Naive thymus-derived CD8-positive, alpha-beta T cell (primary cell): Measurements from ENCODE around the gene DROSHA. TPM values are rescaled to one million over a fixed set of nuclear protein-coding genes. Genes with fewer than 3 reads are reported as not detected.

Experiments
- ATAC-seq, 2 donors: fragments of 150-1000 bp; cut with Tn5 transposase in 1 of 2; sonication (Bioruptor Pico), chemical (Tn5 transposase) in 1 of 2; 1 replicate in 1 of 2; 2 replicates in 1 of 2; pipeline ENCODE4 v1.10.0; 2021; ENCODE audit warnings: mild to moderate bottlenecking in 2 of 2, moderate library complexity in 2 of 2
- POLR2A ChIA-PET: fragments of 350-600 bp; sonication (Branson Sonifier 250); formaldehyde crosslinking; loops from one replicate; lab custom pipeline; 2021; ENCODE audit warnings: antibody characterized with exemption; lab: Charles Lee
- DNase-seq, 10 donors: peaks; one replicate each; pipeline versions ENCODE4 v3.0.0 to v3.0.0-alpha.2; 2020 to 2022
- H3K27ac Mint-ChIP-seq, 10 donors: one replicate each; pipeline ENCODE4 v1.8.0; 2020 to 2022; ENCODE audit warnings: mild to moderate bottlenecking in 10 of 10, mixed read lengths in 10 of 10, moderate library complexity in 4 of 10, inconsistent platforms in 1 of 10
- H3K27me3 Mint-ChIP-seq, 5 donors: one replicate each; pipeline ENCODE4 v1.8.0; 2021 to 2022; ENCODE audit warnings: mixed read lengths in 5 of 5
- H3K36me3 Mint-ChIP-seq, 3 donors: one replicate each; pipeline ENCODE4 v1.8.0; 2020 to 2022; ENCODE audit warnings: mixed read lengths in 3 of 3, mild to moderate bottlenecking in 2 of 3, inconsistent platforms in 1 of 3
- H3K4me1 Mint-ChIP-seq, 4 donors: one replicate each; pipeline ENCODE4 v1.8.0; 2021 to 2022; ENCODE audit warnings: mixed read lengths in 4 of 4
- H3K4me3 Mint-ChIP-seq, 10 donors: one replicate each; pipeline ENCODE4 v1.8.0; 2020 to 2022; ENCODE audit warnings: mild to moderate bottlenecking in 10 of 10, mixed read lengths in 10 of 10, moderate library complexity in 6 of 10, inconsistent platforms in 1 of 10
- H3K9me3 Mint-ChIP-seq, 9 donors: one replicate each; pipeline ENCODE4 v1.8.0; 2020 to 2022; ENCODE audit warnings: mixed read lengths in 9 of 9, mild to moderate bottlenecking in 3 of 9, inconsistent platforms in 1 of 9, moderate library complexity in 1 of 9
- polyA plus RNA-seq, 3 donors: library from polyadenylated mRNA; unstranded; fragments of 300-500 nt; fragmentation: Illumina TruSeq; gene quantifications; one replicate each; pipeline ENCODE4 v1.2.3, GENCODE V29; 2021
- total RNA-seq, 8 experiments: library from RNA in 2 of 8; stranded (reverse) in 2 of 8; gene quantifications; one replicate each; pipeline ENCODE4 v1.2.3 and lab custom pipeline; 2021 to 2026

Gene DROSHA
- total and polyA plus RNA-seq, 5 experiments from 2014 or later, result 13.5 to 72.7 (median 25.0) TPM

GRCh38 chr5:31421806-31422586 is 109.9 kb downstream of the DROSHA start:
- Mint-ChIP-seq H3K27ac (no peak overlapping the region), H3K4me3 (no peak overlapping the region), H3K36me3 (peaks cover 9 to 63% (median 42%) of the 10 kb centered on the region in 3 donors), H3K4me1 (no peaks in the 10 kb centered on the region), H3K9me3 (no peaks in the 10 kb centered on the region), H3K27me3 (no peaks in the 10 kb centered on the region)
- POLR2A ChIA-PET, result no interaction called here
- DNase-seq, result no peak
- ATAC-seq, result no peak

GRCh38 chr5:31417512-31417911 is 114.4 kb downstream of the DROSHA start:
- H3K36me3 Mint-ChIP-seq, result peaks cover 10 to 41% (median 30%) of the 10 kb centered on the region in 3 donors
- H3K27ac Mint-ChIP-seq, result no peak overlapping the region
- H3K27me3 Mint-ChIP-seq, result no peaks in the 10 kb centered on the region
- ATAC-seq, result no peak
- DNase-seq, result no peak
- H3K4me1 Mint-ChIP-seq, result no peaks in the 10 kb centered on the region
- H3K4me3 Mint-ChIP-seq, result no peak overlapping the region
- H3K9me3 Mint-ChIP-seq, result no peaks in the 10 kb centered on the region
- POLR2A ChIA-PET, result no interaction called here

- DNase-seq (no peak), ATAC-seq (no peak)
- no peak overlapping the region for H3K27ac Mint-ChIP-seq
- POLR2A ChIA-PET, result no interaction called here
- no peak overlapping the region for H3K4me3 Mint-ChIP-seq
- H3K36me3 Mint-ChIP-seq, result peaks cover 8 to 40% (median 26%) of the 10 kb centered on the region in 3 donors
- no peaks in the 10 kb centered on the region for H3K27me3 Mint-ChIP-seq
- no peaks in the 10 kb centered on the region for H3K9me3 Mint-ChIP-seq
- no peaks in the 10 kb centered on the region for H3K4me1 Mint-ChIP-seq
Measured at GRCh38 chr5:31416547-31416946, 115.3 kb downstream of the DROSHA start.

GRCh38 chr5:31415960-31416359 is 115.9 kb downstream of the DROSHA start:
- DNase-seq (no peak), ATAC-seq (no peak)
- H3K4me3 Mint-ChIP-seq, result no peak overlapping the region
- POLR2A ChIA-PET, result no interaction called here
- H3K36me3 Mint-ChIP-seq, result peaks cover 3 to 39% (median 22%) of the 10 kb centered on the region in 3 donors
- H3K27ac Mint-ChIP-seq, result no peak overlapping the region
- H3K9me3 Mint-ChIP-seq, result no peaks in the 10 kb centered on the region
- no peaks in the 10 kb centered on the region for H3K4me1 Mint-ChIP-seq
- no peaks in the 10 kb centered on the region for H3K27me3 Mint-ChIP-seq

- POLR2A ChIA-PET, result no interaction called here
- ATAC-seq (no peak), DNase-seq (no peak)
- no peaks in the 10 kb centered on the region for H3K27me3 Mint-ChIP-seq
- H3K4me3 Mint-ChIP-seq, result no peak overlapping the region
- H3K36me3 Mint-ChIP-seq, result peaks cover 5 to 39% (median 24%) of the 10 kb centered on the region in 3 donors
- H3K27ac Mint-ChIP-seq, result no peak overlapping the region
- H3K4me1 Mint-ChIP-seq, result no peaks in the 10 kb centered on the region
- no peaks in the 10 kb centered on the region for H3K9me3 Mint-ChIP-seq
Measured at GRCh38 chr5:31415009-31415923, 116.6 kb downstream of the DROSHA start.

GRCh38 chr5:31413030-31413812 is 118.7 kb downstream of the DROSHA start:
- no peak overlapping the region for H3K4me3 Mint-ChIP-seq
- H3K4me1 Mint-ChIP-seq, result no peaks in the 10 kb centered on the region
- ATAC-seq (no peak), DNase-seq (no peak)
- H3K9me3 Mint-ChIP-seq, result no peaks in the 10 kb centered on the region
- POLR2A ChIA-PET, result no interaction called here
- H3K27me3 Mint-ChIP-seq, result no peaks in the 10 kb centered on the region
- no peak overlapping the region for H3K27ac Mint-ChIP-seq
- H3K36me3 Mint-ChIP-seq, result peaks cover 13 to 55% (median 38%) of the 10 kb centered on the region in 3 donors

GRCh38 chr5:31412324-31412723 is 119.6 kb downstream of the DROSHA start:
- ATAC-seq, result no peak
- Mint-ChIP-seq H3K27ac (no peak overlapping the region), H3K4me1 (no peaks in the 10 kb centered on the region), H3K4me3 (no peak overlapping the region), H3K9me3 (no peaks in the 10 kb centered on the region), H3K27me3 (no peaks in the 10 kb centered on the region), H3K36me3 (peaks cover 13 to 64% (median 44%) of the 10 kb centered on the region in 3 donors)
- no peak for DNase-seq
- POLR2A ChIA-PET, result no interaction called here

GRCh38 chr5:31410089-31410488 is 121.8 kb downstream of the DROSHA start:
- no peaks in the 10 kb centered on the region for H3K9me3 Mint-ChIP-seq
- POLR2A ChIA-PET, result no interaction called here
- H3K27me3 Mint-ChIP-seq, result no peaks in the 10 kb centered on the region
- no peak for ATAC-seq
- H3K36me3 Mint-ChIP-seq, result peaks cover 13 to 86% (median 57%) of the 10 kb centered on the region in 3 donors
- H3K27ac Mint-ChIP-seq, result no peak overlapping the region
- H3K4me1 Mint-ChIP-seq, result no peaks in the 10 kb centered on the region
- H3K4me3 Mint-ChIP-seq, result no peak overlapping the region
- DNase-seq, result no peak

- ATAC-seq, result no peak
- no peak for DNase-seq
- Mint-ChIP-seq H3K27ac (peak overlapping the region in 2 of 10 donors; percentile 33 to 37), H3K4me3 (no peak overlapping the region), H3K36me3 (peaks cover 19 to 95% (median 66%) of the 10 kb centered on the region in 3 donors), H3K4me1 (no peaks in the 10 kb centered on the region), H3K27me3 (no peaks in the 10 kb centered on the region), H3K9me3 (no peaks in the 10 kb centered on the region)
- POLR2A ChIA-PET, result no interaction called here
Measured at GRCh38 chr5:31408814-31409213, 123.1 kb downstream of the DROSHA start.

GRCh38 chr5:31407921-31408693 is 123.8 kb downstream of the DROSHA start:
- no peaks in the 10 kb centered on the region for H3K4me1 Mint-ChIP-seq
- no peaks in the 10 kb centered on the region for H3K9me3 Mint-ChIP-seq
- peaks cover 20 to 97% (median 67%) of the 10 kb centered on the region in 3 donors for H3K36me3 Mint-ChIP-seq
- no peak for DNase-seq
- POLR2A ChIA-PET, result no interaction called here
- no peak overlapping the region for H3K4me3 Mint-ChIP-seq
- no peak for ATAC-seq
- H3K27ac Mint-ChIP-seq, result peak overlapping the region in 1 of 10 donors; percentile 37
- no peaks in the 10 kb centered on the region for H3K27me3 Mint-ChIP-seq

GRCh38 chr5:31404325-31404724 is 127.6 kb downstream of the DROSHA start:
- DNase-seq, result no peak
- peaks cover 33 to 90% (median 63%) of the 10 kb centered on the region in 3 donors for H3K36me3 Mint-ChIP-seq
- no peak overlapping the region for H3K4me3 Mint-ChIP-seq
- H3K9me3 Mint-ChIP-seq, result no peaks in the 10 kb centered on the region
- no peak for ATAC-seq
- H3K27ac Mint-ChIP-seq, result peak overlapping the region in 1 of 10 donors; percentile 43
- H3K4me1 Mint-ChIP-seq, result no peaks in the 10 kb centered on the region
- POLR2A ChIA-PET, result no interaction called here
- H3K27me3 Mint-ChIP-seq, result no peaks in the 10 kb centered on the region

GRCh38 chr5:31401691-31402090 is 130.2 kb downstream of the DROSHA start:
- Mint-ChIP-seq H3K36me3 (peaks cover 33 to 65% (median 42%) of the 10 kb centered on the region in 3 donors), H3K4me1 (no peaks in the 10 kb centered on the region), H3K27ac (no peak overlapping the region), H3K27me3 (no peaks in the 10 kb centered on the region), H3K4me3 (no peak overlapping the region), H3K9me3 (peaks cover 0 to 2% (median 0%) of the 10 kb centered on the region in 9 donors)
- POLR2A ChIA-PET, result no interaction called here
- no peak for ATAC-seq
- DNase-seq, result no peak
